GM19397 (cell line): Measurements from ENCODE around the gene GART.
"Not testable (repeated sequence)": the region's sequence is repeated elsewhere in the genome, so short reads cannot be mapped to it uniquely, and the experiment has no call there.

Source experiments
- ATAC-seq: cut with Tn5 transposase; IDR thresholded peaks from one replicate; pipeline ENCODE4 v1.9.1; 2021; ENCODE audit warnings: mild to moderate bottlenecking, moderate library complexity; ENCODE audit not compliant: unreplicated experiment

The GART gene

GRCh38 chr21:33522297-33522952 is 19.5 kb downstream of the GART start:
- no peak for ATAC-seq

GRCh38 chr21:33518899-33519298 is 23.0 kb downstream of the GART start:
- ATAC-seq, result no peak

- ATAC-seq, result no peak
Observed at GRCh38 chr21:33514229-33514628, 27.7 kb downstream of the GART start.

GRCh38 chr21:33512481-33512880 is 29.4 kb downstream of the GART start:
- ATAC-seq, result no peak

- no peak for ATAC-seq
Observed at GRCh38 chr21:33511639-33512038, 30.3 kb downstream of the GART start.

- no peak for ATAC-seq
Observed at GRCh38 chr21:33510826-33511225, 31.1 kb downstream of the GART start.

GRCh38 chr21:33507003-33507402 is 34.9 kb downstream of the GART start:
- ATAC-seq, result not testable (repeated sequence)

- no peak for ATAC-seq
Observed at GRCh38 chr21:33505833-33506232, 36.1 kb downstream of the GART start.

- no peak for ATAC-seq
Observed at GRCh38 chr21:33496345-33496744, 45.6 kb downstream of the GART start.

- ATAC-seq, result no peak
Observed at GRCh38 chr21:33495743-33496142, 46.2 kb downstream of the GART start.

GRCh38 chr21:33493756-33494155 is 48.2 kb downstream of the GART start:
- ATAC-seq, result no peak

- ATAC-seq, result no peak
Observed at GRCh38 chr21:33492571-33492970, 49.3 kb downstream of the GART start.

GRCh38 chr21:33491373-33492102 is 50.4 kb downstream of the GART start, which contains the start of gene DNAJC28:
Gene DNAJC28 (minus strand): TSS chr21:33491716. CDS start chr21:33489393, 2,323 bp downstream.
- peak; percentile 94 for ATAC-seq

GRCh38 chr21:33490991-33491372 is 50.9 kb downstream of the GART start:
- no peak for ATAC-seq

- no peak for ATAC-seq
Observed at GRCh38 chr21:33488936-33489335, 53.0 kb downstream of the GART start.

- no peak for ATAC-seq
Observed at GRCh38 chr21:33487996-33488395, 53.9 kb downstream of the GART start.

- no peak for ATAC-seq
Observed at GRCh38 chr21:33481314-33481943, 60.5 kb downstream of the GART start.

- ATAC-seq, result no peak
Observed at GRCh38 chr21:33480481-33481103, 61.3 kb downstream of the GART start.

- ATAC-seq, result peak; percentile 90
Observed at GRCh38 chr21:33479679-33480480, 62.0 kb downstream of the GART start, which contains the start of gene TMEM50B. Gene TMEM50B (minus strand): TSS chr21:33479974. CDS start chr21:33468885, 11,089 bp downstream.

- peak; percentile 24 for ATAC-seq
Observed at GRCh38 chr21:33478935-33479678, 62.8 kb downstream of the GART start.
